NCI-H1105 treated with DMSO at 0.1 percent for 48 hours (cell line): ENCODE measurements around the gene ZDHHC4.
"Not testable (repeated sequence)": the region's sequence is repeated elsewhere in the genome, so short reads cannot be mapped to it uniquely, and the experiment has no call there.

ENCODE experiments used
- DNase-seq: peaks from one replicate; lab custom pipeline; 2025; lab: John Stamatoyannopoulos, UW

The ZDHHC4 gene

GRCh38 chr7:6607651-6608051, 30.4 kb downstream of the ZDHHC4 start:
- DNase-seq = no peak

GRCh38 chr7:6608081-6608480, 30.8 kb downstream of the ZDHHC4 start:
- no peak for DNase-seq

- no peak for DNase-seq
Measured at GRCh38 chr7:6608794-6609193, 31.5 kb downstream of the ZDHHC4 start.

- DNase-seq = no peak
Measured at GRCh38 chr7:6612819-6613218, 35.6 kb downstream of the ZDHHC4 start.

GRCh38 chr7:6613706-6614105, 36.5 kb downstream of the ZDHHC4 start:
- no peak for DNase-seq

GRCh38 chr7:6614953-6615722, 37.9 kb downstream of the ZDHHC4 start, which contains the start of gene ZNF853:
TSS of gene ZNF853 (plus strand) at chr7:6615610. CDS start at chr7:6616175, 565 bp downstream.
- DNase-seq = peak; percentile 44

GRCh38 chr7:6615723-6616555, 38.7 kb downstream of the ZDHHC4 start:
- peak; percentile 48 for DNase-seq

- DNase-seq = no peak
Measured at GRCh38 chr7:6616854-6617643, 39.8 kb downstream of the ZDHHC4 start.

GRCh38 chr7:6618621-6619020, 41.4 kb downstream of the ZDHHC4 start:
- DNase-seq = no peak

- no peak for DNase-seq
Measured at GRCh38 chr7:6619961-6620360, 42.7 kb downstream of the ZDHHC4 start.

GRCh38 chr7:6621195-6622133, 44.2 kb downstream of the ZDHHC4 start:
- DNase-seq = no peak

GRCh38 chr7:6622134-6622710, 45.0 kb downstream of the ZDHHC4 start:
- DNase-seq = no peak

- DNase-seq = no peak
Measured at GRCh38 chr7:6623589-6624245, 46.5 kb downstream of the ZDHHC4 start.

GRCh38 chr7:6624246-6624611, 47.0 kb downstream of the ZDHHC4 start:
- DNase-seq = no peak

GRCh38 chr7:6628045-6628444, 50.8 kb downstream of the ZDHHC4 start:
- DNase-seq = peak; percentile 93

GRCh38 chr7:6630007-6630849, 53.0 kb downstream of the ZDHHC4 start:
- no peak for DNase-seq

- DNase-seq = no peak
Measured at GRCh38 chr7:6631605-6632004, 54.4 kb downstream of the ZDHHC4 start.

- DNase-seq = no peak
Measured at GRCh38 chr7:6634021-6634420, 56.8 kb downstream of the ZDHHC4 start.

- DNase-seq = not testable (repeated sequence)
Measured at GRCh38 chr7:6634971-6635370, 57.7 kb downstream of the ZDHHC4 start.
